A549 (cell line): Measurements from ENCODE around the gene HPN.

Experiments
- CHD2 ChIP-seq: fragments of 150-350 bp; IDR thresholded peaks from 2 replicates; pipeline ENCODE4 v1.6.1; 2014; ENCODE audit warnings: low read length; ENCODE audit not compliant: partially characterized antibody
- CTCF ChIP-seq: fragments of >200 bp; sonication (Bioruptor Twin); formaldehyde crosslinking; IDR thresholded peaks from 3 replicates; pipeline ENCODE4 v1.5.1; 2016
- EP300 ChIP-seq, 2 experiments: fragments of >200 bp; sonication (Bioruptor Twin); formaldehyde crosslinking; IDR thresholded peaks; 2 replicates in 1 of 2; 3 replicates in 1 of 2; pipeline ENCODE4 v1.6.1; 2016 to 2017
- ESRRA ChIP-seq: fragments of 150-350 bp; IDR thresholded peaks from 2 replicates; pipeline ENCODE4 v1.6.1; 2014; ENCODE audit warnings: mild to moderate bottlenecking, low read length, borderline replicate concordance
- PBX3 ChIP-seq: IDR thresholded peaks from 2 replicates; pipeline ENCODE4 v1.6.1; 2012
- PHF8 ChIP-seq: fragments of 200-600 bp; sonication (generic); IDR thresholded peaks from 2 replicates; pipeline ENCODE4 v1.6.1; 2016; ENCODE audit warnings: low read depth, mild to moderate bottlenecking, antibody characterized with exemption, moderate library complexity, borderline replicate concordance
- POLR2A ChIP-seq: IDR thresholded peaks from 2 replicates; pipeline ENCODE4 v1.6.1; 2012; ENCODE audit warnings: mild to moderate bottlenecking, low read length
- SMC3 ChIP-seq: fragments of >200 bp; sonication (Bioruptor Twin); formaldehyde crosslinking; IDR thresholded peaks from 3 replicates; pipeline ENCODE4 v1.6.1; 2018; ENCODE audit warnings: inconsistent platforms

GRCh38 chr19:35002037-35002535 is 39.4 kb upstream of the HPN start:
- TF ChIP-seq CTCF: no peak
- no peak for TF ChIP-seq PHF8
- TF ChIP-seq EP300 (IDR thresholded peaks at IDR 0.05): no peak
- no peak for TF ChIP-seq PBX3
- TF ChIP-seq POLR2A: no peak
- TF ChIP-seq CHD2: no peak
- TF ChIP-seq SMC3: no peak
- TF ChIP-seq ESRRA: no peak
